ENCODE results near the gene SLC44A4. TPM values are rescaled to one million over a fixed set of nuclear protein-coding genes. Genes with fewer than 3 reads are reported as not detected.
"Not testable (repeated sequence)": the region's sequence is repeated elsewhere in the genome, so short reads cannot be mapped to it uniquely, and the experiment has no call there.

SLC44A4 gene
- total and polyA plus RNA-seq, 4 donors = 0.13 to 2.4 (median 0.17) TPM; not detected in 1

- 99% methylated on average over 8 of the region's 8 CpGs for WGBS
- Histone ChIP-seq H3K4me1 (ENCODE audit: control insufficient read depth in 4 of 4, insufficient read depth in 4 of 4, low read length in 3 of 4) (peaks cover 6 to 15% (median 14%) of the 10 kb centered on the region in 4 donors), H3K27me3 (ENCODE audit: control insufficient read depth in 4 of 4, insufficient read depth in 4 of 4, low read length in 3 of 4) (no peaks in the 10 kb centered on the region), H3K4me3 (ENCODE audit: low read depth in 1 of 3, low read length in 3 of 3) (no peak overlapping the region), H3K27ac (ENCODE audit: low read depth in 1 of 2, low read length in 2 of 2) (no peak overlapping the region), H3K9ac (ENCODE audit: low read depth in 1 of 2, low read length in 2 of 2) (no peak overlapping the region), H3K36me3 (ENCODE audit: control insufficient read depth in 4 of 4, insufficient read depth in 3 of 4, low read depth in 1 of 4, low read length in 3 of 4) (peaks cover 9 to 28% (median 12%) of the 10 kb centered on the region in 4 donors), H3K9me3 (ENCODE audit: control insufficient read depth in 4 of 4, low read length in 3 of 4) (no peaks in the 10 kb centered on the region)
- no peak for DNase-seq (ENCODE audit: low spot score)
- TF ChIP-seq HNF4A (conservative IDR thresholded peaks at IDR 0.05) (no peak), SP1 (IDR thresholded peaks at IDR 0.05) (no peak), EGR1 (IDR thresholded peaks at IDR 0.05; ENCODE audit: low read depth in 2 of 2) (no peak), JUND (IDR thresholded peaks at IDR 0.05) (no peak), RAD21 (IDR thresholded peaks at IDR 0.05) (no peak)
Observed at GRCh38 chr6:31858707-31859106, 20.1 kb downstream of the SLC44A4 start.

GRCh38 chr6:31857774-31858173 lies 21.0 kb downstream of the SLC44A4 start:
- DNase-seq (ENCODE audit: low spot score); H3K9ac ChIP-seq (ENCODE audit: low read depth in 1 of 2, low read length in 2 of 2); H3K4me1 ChIP-seq (ENCODE audit: control insufficient read depth in 4 of 4, insufficient read depth in 4 of 4, low read length in 3 of 4); H3K9me3 ChIP-seq (ENCODE audit: control insufficient read depth in 4 of 4, low read length in 3 of 4); H3K27ac ChIP-seq (ENCODE audit: low read depth in 1 of 2, low read length in 2 of 2); H3K4me3 ChIP-seq (ENCODE audit: low read depth in 1 of 3, low read length in 3 of 3); H3K27me3 ChIP-seq (ENCODE audit: control insufficient read depth in 4 of 4, insufficient read depth in 4 of 4, low read length in 3 of 4): not testable (repeated sequence)
- H3K36me3 ChIP-seq (ENCODE audit: control insufficient read depth in 4 of 4, insufficient read depth in 3 of 4, low read depth in 1 of 4, low read length in 3 of 4) = peaks cover 9 to 28% (median 12%) of the 10 kb centered on the region in 4 donors
- 95% methylated on average over 8 of the region's 8 CpGs for WGBS

GRCh38 chr6:31851980-31852718 lies 26.6 kb downstream of the SLC44A4 start:
- H3K9me3 ChIP-seq (ENCODE audit: control insufficient read depth in 4 of 4, low read length in 3 of 4); DNase-seq (ENCODE audit: low spot score); H3K9ac ChIP-seq (ENCODE audit: low read depth in 1 of 2, low read length in 2 of 2); H3K27me3 ChIP-seq (ENCODE audit: control insufficient read depth in 4 of 4, insufficient read depth in 4 of 4, low read length in 3 of 4); H3K36me3 ChIP-seq (ENCODE audit: control insufficient read depth in 4 of 4, insufficient read depth in 3 of 4, low read depth in 1 of 4, low read length in 3 of 4); H3K4me3 ChIP-seq (ENCODE audit: low read depth in 1 of 3, low read length in 3 of 3); H3K27ac ChIP-seq (ENCODE audit: low read depth in 1 of 2, low read length in 2 of 2): not testable (repeated sequence)
- WGBS = 94% methylated on average over 35 of the region's 35 CpGs
- peaks cover 3 to 10% (median 7%) of the 10 kb centered on the region in 4 donors for H3K4me1 ChIP-seq (ENCODE audit: control insufficient read depth in 4 of 4, insufficient read depth in 4 of 4, low read length in 3 of 4)

- no peak overlapping the region for H3K27ac ChIP-seq (ENCODE audit: low read depth in 1 of 2, low read length in 2 of 2)
- peak; percentile 9 for TF ChIP-seq SP1 (IDR thresholded peaks at IDR 0.05)
- TF ChIP-seq HNF4A (conservative IDR thresholded peaks at IDR 0.05) = peak; percentile 39 to 63
- TF ChIP-seq RXRA (IDR thresholded peaks at IDR 0.05) = peak; percentile 4 to 12
- TF ChIP-seq HNF4G (IDR thresholded peaks at IDR 0.05) = no peak
- no peaks in the 10 kb centered on the region for H3K9me3 ChIP-seq (ENCODE audit: control insufficient read depth in 4 of 4, low read length in 3 of 4)
- no peak overlapping the region for H3K9ac ChIP-seq (ENCODE audit: low read depth in 1 of 2, low read length in 2 of 2)
- 28% methylated on average over 2 of the region's 2 CpGs for WGBS
- H3K36me3 ChIP-seq (ENCODE audit: control insufficient read depth in 4 of 4, insufficient read depth in 3 of 4, low read depth in 1 of 4, low read length in 3 of 4) = no peaks in the 10 kb centered on the region
- no peaks in the 10 kb centered on the region for H3K27me3 ChIP-seq (ENCODE audit: control insufficient read depth in 4 of 4, insufficient read depth in 4 of 4, low read length in 3 of 4)
- no peak overlapping the region for H3K4me3 ChIP-seq (ENCODE audit: low read depth in 1 of 3, low read length in 3 of 3)
- H3K4me1 ChIP-seq (ENCODE audit: control insufficient read depth in 4 of 4, insufficient read depth in 4 of 4, low read length in 3 of 4) = peaks cover 3 to 10% (median 7%) of the 10 kb centered on the region in 4 donors
- DNase-seq (ENCODE audit: low spot score) = no peak
Observed at GRCh38 chr6:31851485-31851832, 27.3 kb downstream of the SLC44A4 start.

- Histone ChIP-seq H3K9me3 (ENCODE audit: control insufficient read depth in 4 of 4, low read length in 3 of 4) (no peaks in the 10 kb centered on the region), H3K9ac (ENCODE audit: low read depth in 1 of 2, low read length in 2 of 2) (no peak overlapping the region), H3K4me3 (ENCODE audit: low read depth in 1 of 3, low read length in 3 of 3) (no peak overlapping the region), H3K4me1 (ENCODE audit: control insufficient read depth in 4 of 4, insufficient read depth in 4 of 4, low read length in 3 of 4) (peaks cover 3 to 10% (median 7%) of the 10 kb centered on the region in 4 donors), H3K27me3 (ENCODE audit: control insufficient read depth in 4 of 4, insufficient read depth in 4 of 4, low read length in 3 of 4) (no peaks in the 10 kb centered on the region), H3K36me3 (ENCODE audit: control insufficient read depth in 4 of 4, insufficient read depth in 3 of 4, low read depth in 1 of 4, low read length in 3 of 4) (no peaks in the 10 kb centered on the region), H3K27ac (ENCODE audit: low read depth in 1 of 2, low read length in 2 of 2) (no peak overlapping the region)
- 96% methylated on average over 2 of the region's 2 CpGs for WGBS
- no peak for DNase-seq (ENCODE audit: low spot score)
- TF ChIP-seq RAD21 (IDR thresholded peaks at IDR 0.05) = no peak
- TF ChIP-seq HNF4G (IDR thresholded peaks at IDR 0.05) = no peak
- no peak for TF ChIP-seq REST (IDR thresholded peaks at IDR 0.05)
- TF ChIP-seq EGR1 (IDR thresholded peaks at IDR 0.05; ENCODE audit: low read depth in 2 of 2) = no peak
- no peak for TF ChIP-seq FOXA1 (IDR thresholded peaks at IDR 0.05)
- TF ChIP-seq MAX (IDR thresholded peaks at IDR 0.05) = no peak
- no peak for TF ChIP-seq FOXA2 (IDR thresholded peaks at IDR 0.05)
- TF ChIP-seq GABPA (IDR thresholded peaks at IDR 0.05 in 1 of 2, conservative IDR thresholded peaks at IDR 0.05 in 1 of 2) = no peak
- TF ChIP-seq RXRA (IDR thresholded peaks at IDR 0.05) = no peak
- no peak for TF ChIP-seq NR2F2 (IDR thresholded peaks at IDR 0.05)
- TF ChIP-seq YY1 (IDR thresholded peaks at IDR 0.05) = no peak
- TF ChIP-seq HNF4A (conservative IDR thresholded peaks at IDR 0.05) = no peak
- TF ChIP-seq JUND (IDR thresholded peaks at IDR 0.05) = no peak
Observed at GRCh38 chr6:31850765-31851484, 27.9 kb downstream of the SLC44A4 start.
